HG03060 (cell line): ENCODE data around the gene NKAP.
"Not testable (repeated sequence)": the region's sequence is repeated elsewhere in the genome, so short reads cannot be mapped to it uniquely, and the experiment has no call there.

Experiments
- ATAC-seq: cut with Tn5 transposase; IDR thresholded peaks from one replicate; pipeline ENCODE4 v1.9.1; 2021; ENCODE audit warnings: low read depth, moderate number of reproducible peaks; ENCODE audit not compliant: unreplicated experiment

The NKAP gene

DNA sequence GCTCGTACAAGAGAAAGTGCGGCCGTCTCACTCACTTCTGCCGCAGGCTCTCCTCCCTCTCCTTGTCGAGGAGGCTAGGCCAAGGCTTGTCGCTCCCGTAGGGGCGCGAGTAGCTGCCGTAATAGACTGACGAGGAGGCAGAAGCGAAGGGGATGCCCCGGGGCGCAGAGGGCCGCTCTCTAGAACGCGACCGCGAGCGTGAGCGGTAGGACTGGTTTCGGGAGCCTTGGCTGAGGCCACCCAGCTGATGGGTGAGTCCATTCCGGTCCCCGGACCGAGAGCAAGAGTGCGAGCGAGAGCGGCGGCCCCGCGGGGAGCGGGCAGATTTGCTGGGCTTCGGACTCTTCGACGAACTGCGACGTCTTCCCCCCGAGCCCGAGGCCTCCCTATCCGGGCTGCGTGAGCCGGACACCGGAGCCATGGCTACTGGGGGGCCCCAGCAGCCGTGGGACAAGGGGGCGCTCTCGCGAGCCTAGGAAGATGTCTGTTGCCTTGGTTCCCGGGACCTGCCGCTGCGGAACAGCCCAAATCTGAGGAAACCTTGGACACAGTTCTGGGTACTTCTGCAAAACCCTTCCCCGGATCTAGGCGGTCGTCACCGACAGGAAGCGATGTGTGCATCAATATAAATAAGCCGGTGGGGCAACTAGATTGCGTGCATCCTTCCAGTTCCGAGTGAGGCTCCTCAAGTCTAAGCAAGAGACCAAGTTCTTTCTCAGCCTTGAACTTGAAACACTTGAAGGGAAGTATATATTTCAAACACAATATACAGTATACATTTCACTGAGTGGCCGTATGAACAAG, at the start of gene NKAP:
NKAP (minus strand) TSS at position 567 of the 804 bp plus-strand sequence; CDS start at position 421, 146 bp downstream.
- ATAC-seq: peak; percentile 68

DNA sequence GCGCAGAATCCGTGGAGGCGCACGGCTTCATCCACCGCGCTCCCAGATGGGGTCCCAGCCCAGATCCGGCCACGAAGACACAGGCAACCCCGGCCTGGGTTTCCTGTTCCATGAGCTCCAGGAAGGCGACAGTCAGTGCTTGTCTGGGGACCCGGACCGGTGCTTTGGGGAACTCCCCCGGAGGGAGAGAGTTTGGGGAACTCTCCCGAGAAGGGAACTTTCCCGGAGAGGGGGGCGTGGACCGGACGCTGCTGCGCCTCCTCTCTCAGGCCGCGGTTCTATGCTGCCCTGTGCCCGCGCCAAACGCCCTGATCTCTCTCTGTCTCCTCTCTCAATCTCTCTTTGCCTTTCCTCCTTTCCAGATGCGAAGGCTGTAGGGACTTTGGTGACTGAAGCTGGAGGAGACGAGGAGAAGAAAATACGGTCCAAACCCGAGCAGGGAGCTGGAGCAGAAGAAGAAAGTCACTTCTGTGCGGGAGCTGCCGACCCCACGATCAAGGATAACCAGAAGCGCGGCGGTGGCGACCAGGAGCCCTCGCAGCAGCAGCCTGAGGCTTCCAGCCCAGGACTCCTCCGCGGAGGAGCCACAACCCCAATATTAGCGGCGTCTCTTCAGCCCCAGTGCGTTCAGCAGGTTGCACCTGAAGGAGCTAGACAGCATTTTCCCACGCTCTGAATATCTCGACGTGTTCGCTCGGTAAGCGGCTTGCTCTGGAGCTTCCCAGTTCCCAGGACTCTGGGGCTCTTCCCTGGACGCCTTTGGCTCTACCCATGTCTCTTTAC, 47.6 kb upstream of the NKAP start:
- no peak for ATAC-seq

DNA sequence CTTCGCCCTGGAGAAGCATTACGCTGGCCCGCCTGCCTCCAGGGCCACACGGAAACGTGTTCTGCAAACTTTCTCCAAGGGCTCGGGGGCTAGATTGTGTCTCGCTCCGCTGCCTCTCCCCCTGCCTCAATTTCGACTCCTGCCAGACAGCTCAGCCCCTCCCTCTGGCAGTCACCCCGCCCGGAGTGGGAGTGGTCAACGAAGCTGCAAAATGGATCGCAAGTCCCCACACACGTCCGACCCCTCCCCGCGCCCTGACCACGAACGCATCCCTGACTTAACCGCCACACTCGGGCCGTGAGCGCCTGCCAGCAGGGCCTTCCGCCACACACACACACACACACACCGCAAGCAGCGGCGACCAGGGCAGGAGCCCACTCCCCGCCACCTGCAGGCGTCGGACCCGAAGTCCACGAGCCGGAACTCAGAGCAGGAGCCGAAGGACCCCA, 47.0 kb upstream of the NKAP start:
- no peak for ATAC-seq

DNA sequence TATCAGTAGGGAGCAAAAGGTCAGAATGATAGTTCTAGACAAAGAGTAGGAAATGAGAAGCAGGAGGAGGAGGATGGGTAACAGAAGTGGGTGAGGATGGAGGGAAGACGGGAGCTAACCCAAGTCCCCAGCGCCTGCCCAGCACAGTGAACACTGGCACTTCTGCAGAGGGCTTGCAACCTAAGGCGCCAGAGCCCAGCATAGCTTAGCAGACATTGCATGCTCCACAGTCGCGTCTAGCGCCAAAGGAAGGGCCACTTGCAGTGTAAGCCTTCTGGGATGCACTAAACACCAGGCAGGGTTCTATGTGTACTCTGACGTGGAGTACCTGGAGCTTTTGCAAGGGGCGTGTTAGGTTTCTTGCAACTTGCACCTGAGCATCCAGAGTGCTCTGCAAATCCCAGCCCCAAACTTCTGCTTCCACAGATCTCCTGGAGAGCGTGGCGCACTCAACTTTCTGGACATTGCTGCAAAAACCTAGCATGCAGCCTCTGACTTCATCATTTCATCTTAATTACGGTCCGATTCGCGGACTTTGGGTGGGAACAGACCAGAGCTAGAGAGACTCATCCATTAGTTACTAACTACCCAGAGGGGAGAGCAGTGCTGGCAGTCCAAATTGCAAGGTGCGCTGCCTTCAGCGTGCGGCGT, 46.5 kb upstream of the NKAP start:
- no peak for ATAC-seq

DNA sequence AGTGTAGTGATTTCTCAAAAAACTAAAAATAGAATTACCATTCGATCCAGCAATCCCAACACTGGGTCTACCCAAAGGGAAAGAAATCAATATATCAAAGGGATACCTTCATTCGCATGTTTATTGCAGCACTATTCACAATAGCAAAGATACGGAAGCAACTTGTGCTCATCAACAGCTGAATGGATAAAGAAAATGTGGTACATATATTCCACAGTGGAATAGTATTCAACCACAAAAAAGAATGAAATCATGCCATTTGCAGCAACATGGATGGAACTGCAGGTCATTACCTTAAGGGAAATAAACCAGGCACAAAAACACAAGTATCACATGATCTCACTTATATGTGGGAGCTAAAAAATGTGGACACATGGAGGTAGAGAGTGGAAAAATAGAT, 42.7 kb upstream of the NKAP start:
- no peak for ATAC-seq

DNA sequence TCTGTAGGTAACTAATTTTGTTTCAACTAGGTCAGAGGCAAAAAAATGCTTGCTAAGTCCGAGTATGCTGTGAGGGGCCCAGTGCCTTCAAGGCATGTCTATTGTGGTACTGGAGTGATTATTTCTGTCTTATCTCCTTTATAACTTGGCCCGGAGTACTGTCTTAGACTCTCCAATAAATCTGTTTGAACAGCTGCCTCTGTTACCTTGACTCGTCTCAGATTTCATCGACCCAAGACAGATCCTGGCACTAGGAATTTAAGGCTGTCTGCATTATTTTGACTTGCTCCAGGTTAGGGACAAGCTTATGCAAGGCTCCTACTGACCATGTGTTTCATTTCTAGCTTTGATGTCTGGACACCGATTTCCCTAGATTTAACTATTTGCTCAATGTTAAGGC, 41.1 kb upstream of the NKAP start:
- ATAC-seq: no peak

DNA sequence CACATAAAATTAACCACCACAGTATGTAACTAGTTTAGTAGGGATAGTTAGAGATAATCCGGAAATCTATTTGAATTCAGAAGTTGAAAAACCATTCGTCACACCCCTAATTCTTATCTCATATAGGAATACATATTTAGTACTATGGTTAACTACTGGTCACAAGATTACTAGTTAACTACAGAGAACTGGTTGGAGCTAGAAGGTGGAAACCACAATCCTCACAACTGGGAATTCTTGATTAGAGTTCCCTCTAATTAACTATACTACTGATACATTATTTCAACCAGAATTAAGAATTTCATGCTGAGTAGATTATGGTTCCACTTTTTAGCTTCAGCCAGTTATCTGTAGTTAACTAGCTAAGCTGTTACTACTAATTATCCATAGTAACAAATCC, 39.9 kb upstream of the NKAP start:
- no peak for ATAC-seq

DNA sequence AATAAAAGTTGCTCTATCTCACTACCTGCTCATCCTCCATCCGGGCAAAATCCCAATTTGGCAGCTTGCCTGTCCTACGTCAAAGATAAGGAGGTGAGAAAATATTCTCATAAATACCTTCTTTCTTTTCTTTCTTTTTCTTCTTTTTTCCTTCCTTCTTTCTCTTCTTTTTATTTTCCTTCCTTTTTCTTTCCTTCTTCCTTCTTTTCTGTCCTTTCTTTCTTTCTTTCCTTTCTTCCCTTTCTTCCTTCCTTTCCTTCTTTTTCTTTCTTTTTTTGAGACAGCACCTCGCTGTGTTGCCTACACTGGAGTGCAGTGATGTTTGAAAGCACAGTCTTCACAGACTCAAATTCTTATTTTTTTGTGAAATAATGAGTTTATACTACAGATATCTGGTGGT, 38.6 kb upstream of the NKAP start:
- no peak for ATAC-seq

DNA sequence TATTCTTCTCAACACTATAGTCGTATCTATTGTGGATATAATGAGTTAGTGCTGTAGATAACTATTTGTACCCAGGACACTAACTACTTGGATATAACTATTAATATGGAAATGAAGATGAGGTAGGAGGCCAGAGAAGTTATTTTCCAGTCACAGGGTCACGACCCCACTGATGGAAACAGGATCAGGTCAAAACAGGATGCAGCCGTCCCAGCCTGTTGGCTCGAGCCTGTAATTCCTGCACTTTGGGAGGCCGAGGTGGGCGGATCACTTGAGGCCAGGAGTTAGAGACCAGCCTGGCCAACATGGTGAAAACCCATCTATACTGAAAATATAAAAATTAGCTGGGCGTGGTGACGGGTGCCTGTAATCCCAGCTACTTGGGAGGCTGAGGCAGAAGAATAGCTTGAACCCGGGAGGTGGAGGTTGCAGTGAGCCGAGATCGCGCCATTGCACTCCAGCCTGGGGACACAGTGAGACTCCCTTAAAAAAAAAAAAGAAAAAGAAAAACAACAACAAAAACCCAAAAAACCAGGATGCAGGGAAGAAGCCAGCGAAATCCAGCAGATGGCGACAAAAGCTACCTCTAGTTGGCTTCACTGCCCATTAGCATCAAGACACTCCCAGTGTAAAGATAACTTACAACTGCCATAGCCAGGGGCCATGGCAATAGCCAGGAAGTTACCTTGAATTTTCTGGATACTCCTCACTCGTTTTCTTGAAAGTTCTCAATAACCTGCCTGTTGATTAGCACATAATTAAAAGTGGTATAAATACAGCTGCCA, 37.9 kb upstream of the NKAP start:
- ATAC-seq: no peak

DNA sequence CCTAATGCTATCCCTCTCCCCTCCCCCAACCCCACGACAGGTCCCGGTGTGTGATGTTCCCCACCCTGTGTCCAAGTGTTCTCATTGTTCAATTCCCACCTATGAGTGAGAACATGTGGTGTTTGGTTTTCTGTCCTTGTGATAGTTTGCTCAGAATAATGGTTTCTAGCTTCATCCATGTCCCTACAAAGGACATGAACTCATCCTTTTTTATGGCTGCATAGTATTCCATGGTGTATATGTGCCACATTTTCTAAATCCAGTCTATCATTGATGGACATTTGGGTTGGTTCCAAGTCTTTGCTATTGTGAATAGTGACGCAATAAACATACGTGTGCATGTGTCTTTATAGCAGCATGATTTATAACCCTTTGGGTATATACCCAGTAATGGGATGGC, 33.6 kb upstream of the NKAP start:
- not testable (repeated sequence) for ATAC-seq

DNA sequence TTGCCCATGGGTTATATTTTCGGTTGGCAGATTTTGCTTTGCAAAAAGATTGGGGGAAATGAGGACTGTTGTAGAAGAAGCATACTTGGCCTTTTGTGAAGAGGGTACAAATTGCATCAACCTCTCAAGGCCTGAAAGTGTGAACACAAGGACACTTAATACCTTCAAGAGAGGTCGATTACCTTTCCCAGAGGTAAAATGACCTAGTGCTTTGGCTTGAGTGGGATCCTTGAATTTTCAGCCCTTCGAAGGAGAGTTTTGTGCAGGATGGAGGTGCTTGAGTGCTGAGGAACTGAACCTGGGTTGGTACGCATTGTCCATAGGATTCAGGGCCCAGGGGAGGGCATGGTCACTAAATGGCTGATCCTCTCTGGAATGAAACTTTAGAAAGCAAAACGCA, 27.6 kb upstream of the NKAP start:
- no peak for ATAC-seq

DNA sequence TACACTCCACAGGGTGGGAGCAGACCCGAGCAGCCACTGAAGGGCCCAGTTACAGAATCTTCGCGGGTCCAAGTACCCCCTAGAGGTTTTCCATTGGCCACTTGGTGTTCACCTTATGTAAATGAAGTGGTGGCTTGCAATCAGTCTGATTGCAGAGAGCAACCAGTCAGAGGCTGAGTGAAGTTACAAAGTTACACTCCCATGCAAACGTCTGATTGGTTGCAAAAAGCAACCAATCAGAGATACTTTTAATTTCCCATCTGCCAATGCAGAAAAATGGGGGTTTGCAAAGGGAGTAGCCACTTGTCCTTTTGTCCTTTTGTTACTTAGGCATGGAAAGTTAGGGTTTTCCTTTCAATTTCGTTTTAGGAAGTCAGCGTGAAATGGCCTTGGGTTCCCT, 27.0 kb upstream of the NKAP start:
- no peak for ATAC-seq

DNA sequence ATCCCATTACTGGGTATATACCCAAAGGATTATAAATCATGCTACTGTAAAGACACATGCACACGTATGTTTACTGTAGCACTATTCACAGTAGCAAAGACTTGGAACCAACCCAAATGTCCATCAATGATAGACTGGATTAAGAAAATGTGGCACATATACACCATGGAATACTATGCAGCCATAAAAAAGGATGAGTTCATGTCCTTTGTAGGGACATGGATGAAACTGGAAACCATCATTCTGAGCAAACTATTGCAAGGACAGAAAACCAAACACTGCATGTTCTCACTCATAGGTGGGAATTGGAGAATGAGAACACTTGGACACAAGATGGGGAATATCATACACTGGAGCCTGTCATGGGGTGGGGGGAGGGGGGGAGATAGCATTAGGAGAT, 23.3 kb upstream of the NKAP start:
- ATAC-seq: not testable (repeated sequence)

DNA sequence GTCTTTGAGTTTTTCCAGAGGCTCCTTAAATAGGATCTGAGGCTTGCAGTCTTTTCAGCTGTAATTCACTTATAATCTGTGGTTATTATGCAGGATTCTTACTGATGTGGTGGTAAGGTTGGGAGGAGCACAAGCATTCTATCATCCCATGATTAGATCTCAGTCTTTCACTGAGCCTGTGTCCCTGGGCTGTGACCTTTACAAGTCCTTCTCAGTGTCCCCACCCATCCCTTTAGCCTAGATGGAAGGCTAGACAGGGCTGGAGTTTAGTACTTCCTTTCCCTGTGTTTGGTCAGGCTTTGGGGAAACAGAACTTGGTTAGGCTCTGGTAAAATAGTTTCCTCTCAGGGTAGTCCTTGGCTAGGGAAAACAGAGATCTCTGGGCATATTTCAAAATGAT, 17.1 kb upstream of the NKAP start:
- no peak for ATAC-seq

DNA sequence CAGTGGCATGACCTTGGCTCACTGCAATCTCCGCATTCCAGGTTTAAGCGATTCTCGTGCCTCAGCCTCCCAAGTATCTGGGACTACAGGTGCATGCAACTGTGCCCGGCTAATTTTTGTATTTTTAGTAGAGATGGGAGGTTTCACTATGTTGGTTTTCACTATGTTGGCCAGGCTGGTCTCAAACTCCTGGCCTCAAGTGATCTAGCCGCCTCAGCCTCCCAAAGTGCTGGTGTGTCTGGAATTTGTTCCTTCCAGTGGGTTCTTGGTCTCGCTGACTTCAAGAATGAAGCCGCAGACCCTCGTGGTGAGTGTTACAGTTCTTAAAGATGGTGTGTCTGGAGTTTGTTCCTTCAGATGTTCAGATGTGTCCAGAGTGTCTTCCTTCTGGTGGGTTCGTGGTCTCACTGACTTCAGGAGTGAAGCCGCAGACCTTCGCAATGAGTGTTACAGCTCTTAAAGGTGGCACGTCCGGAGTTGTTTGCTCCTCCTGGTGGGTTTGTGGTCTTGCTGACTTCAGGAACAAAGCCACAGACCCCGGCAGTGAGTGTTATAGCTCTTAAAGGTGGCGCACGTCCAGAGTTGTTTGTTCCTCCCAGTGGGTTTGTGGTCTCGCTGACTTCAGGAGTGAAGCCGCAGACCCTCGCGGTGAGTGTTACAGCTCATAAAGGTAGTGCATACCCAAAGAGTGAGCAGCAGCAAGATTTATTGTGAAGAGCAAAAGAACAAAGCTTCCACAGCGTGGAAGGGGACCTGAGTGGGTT, 12.4 kb upstream of the NKAP start:
- ATAC-seq: not testable (repeated sequence)

DNA sequence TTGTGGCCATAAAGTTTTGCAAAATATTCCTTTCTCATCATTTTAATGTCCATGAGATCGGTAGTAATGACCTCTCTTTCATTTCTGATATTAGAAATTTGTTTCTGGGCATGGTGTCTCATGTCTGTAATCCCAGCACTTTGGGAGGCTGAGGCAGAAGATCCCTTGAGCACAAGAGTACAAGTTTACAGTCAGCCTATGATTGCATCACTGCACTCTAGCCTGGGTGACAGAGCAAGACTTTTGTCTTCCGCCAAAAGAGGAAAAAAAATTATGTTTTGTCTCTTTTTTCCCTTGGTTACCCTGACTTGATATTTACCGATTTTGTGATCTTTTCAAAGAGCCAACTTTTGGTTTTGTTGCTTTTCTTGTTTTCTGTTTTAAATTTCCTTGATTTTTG, 10.8 kb upstream of the NKAP start:
- ATAC-seq: no peak

DNA sequence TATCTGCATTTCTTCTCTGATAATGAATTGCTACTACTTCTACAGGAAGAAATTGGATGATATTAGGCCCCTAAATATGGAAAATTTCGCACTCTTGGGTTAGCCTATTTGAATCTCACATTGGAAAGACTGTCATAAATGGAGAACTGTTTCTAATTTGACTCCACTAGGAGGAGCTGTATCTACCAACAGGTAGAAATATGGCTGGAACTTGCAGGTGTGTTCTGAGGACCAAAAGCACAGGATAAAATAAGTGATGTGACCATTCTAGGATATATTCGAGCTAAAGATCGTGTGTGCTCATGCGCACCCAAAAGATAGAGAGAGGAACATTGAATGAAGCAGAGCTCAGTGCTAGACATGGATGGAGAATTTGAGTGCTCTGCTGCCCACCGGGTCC, 4.8 kb upstream of the NKAP start:
- no peak for ATAC-seq

DNA sequence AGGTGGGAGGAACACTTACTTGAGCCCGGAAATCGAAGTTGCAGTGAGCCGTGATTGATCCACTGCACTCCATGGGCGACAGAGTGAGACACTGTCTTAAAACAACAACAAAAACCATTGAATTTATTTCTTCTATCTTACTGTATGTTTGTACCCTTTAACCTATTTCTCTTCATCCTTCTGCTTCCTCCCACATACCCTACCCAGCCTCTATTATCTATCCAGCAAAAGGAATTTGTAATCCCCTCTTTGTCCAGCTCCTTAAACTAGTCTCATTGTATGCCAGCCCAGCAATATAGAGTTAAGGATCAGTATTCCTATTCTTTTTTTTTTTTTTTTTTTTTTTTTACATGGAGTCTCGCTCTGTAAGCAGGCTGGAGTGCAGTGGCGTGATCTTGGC, 1.9 kb upstream of the NKAP start:
- ATAC-seq: no peak

DNA sequence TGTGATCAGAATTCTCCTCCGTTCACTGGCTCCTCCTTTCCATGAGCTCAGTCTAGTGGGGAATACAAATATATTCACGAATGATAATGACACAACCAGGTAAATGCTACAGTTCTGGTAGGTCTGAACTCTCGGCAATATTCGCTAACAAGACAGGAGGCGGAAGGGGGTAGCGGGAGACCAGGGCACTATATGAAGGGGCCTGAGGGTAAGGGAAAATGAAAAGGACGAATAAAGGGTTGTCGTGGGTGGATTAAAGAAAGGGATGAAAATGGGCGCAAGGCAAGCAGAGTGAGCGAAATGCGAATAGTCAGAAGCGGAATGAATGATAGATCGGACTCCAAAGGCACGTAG, 743 bp downstream of the NKAP start:
- peak; percentile 8 for ATAC-seq
